Left lobe of liver (tissue), 2 donors: ENCODE measurements around the gene DLGAP5. TPM values are rescaled to one million over a fixed set of nuclear protein-coding genes. Genes with fewer than 3 reads are reported as not detected.

Experiments used
- ATAC-seq: fragments of 200-7000 bp; cut with Tn5 transposase; one replicate; pipeline ENCODE4 v1.9.1; 2020; ENCODE audit warnings: mild to moderate bottlenecking, moderate library complexity
- DNase-seq: peaks from one replicate; pipeline ENCODE4 v3.0.0-alpha.2; 2020; ENCODE audit warnings: low spot score
- total RNA-seq: library from RNA; stranded (reverse); gene quantifications from one replicate; pipeline ENCODE4 v1.2.1, GENCODE V29; 2021
- donor health status: DM: no; HTN: no; CAD: no; lungs with moderate emphysema.
- donor health status: DM: no; HTN: yes; CAD: no.

The DLGAP5 gene
- total RNA-seq, 1 donor from 2014 or later, result 0.33 TPM

DNA sequence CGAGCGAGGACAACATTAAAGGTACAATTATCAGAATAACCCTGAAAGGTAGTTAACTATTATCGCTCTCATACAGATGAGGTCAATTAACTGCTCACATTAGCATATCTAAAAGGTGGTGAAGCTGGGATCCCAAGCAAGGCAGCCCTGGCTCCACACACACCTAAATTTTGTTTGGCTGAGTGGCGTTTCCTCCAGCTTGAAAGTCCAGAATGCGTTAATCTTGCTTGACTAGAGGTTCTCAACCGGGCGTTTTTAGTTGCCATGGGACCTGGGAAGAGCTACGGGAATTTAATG lies 531 bp downstream of the DLGAP5 start:
- no peak for DNase-seq
- ATAC-seq, result no peak

DNA sequence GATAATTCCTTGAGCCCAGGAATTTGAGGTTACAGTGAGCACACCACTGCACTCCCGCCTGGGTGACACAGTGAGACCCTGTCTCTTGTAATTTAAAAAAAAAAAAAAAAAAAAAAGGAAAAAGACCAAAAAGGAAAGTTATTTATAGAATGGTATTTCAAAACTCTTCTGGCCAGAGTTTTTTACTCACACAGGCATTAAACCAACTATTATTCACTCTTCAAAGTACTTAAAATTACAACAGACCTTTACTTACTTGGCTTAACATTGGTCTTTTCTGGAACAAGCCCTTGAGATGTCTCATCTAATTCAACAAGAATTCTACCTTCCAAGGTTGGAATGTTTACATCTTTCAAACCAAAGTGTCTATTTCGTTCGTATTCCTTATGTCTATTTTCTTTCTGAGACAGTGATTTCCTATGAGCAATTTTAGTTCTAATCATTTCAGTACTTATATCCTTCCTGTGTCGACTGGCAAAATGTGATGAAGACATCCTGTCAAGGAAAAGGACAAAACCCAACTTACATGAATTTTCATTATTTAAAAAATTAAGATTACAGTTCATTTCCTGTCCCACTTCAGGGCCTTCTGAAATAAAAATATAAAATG lies 2.6 kb downstream of the DLGAP5 start:
- no peak for DNase-seq
- ATAC-seq, result no peak

DNA sequence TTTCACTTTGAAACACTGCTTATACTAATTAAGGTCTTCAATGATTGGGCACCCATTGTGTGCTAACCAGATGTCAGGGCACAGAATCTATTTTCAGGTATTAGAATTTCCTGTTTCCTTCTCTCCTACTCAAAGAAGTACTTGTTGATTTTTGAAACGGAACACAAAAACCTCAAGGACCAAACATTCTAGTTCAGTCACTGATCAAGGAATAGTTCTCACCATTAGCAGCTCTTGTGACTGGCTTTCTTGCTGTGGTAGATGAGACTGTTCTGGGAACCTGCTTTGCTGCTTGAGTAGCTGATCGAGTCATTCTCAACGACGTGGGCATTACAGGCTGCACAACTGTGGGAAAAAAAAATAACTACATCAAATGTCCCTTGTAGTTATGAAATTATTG lies 11.0 kb downstream of the DLGAP5 start:
- DNase-seq (no peak), ATAC-seq (no peak)

DNA sequence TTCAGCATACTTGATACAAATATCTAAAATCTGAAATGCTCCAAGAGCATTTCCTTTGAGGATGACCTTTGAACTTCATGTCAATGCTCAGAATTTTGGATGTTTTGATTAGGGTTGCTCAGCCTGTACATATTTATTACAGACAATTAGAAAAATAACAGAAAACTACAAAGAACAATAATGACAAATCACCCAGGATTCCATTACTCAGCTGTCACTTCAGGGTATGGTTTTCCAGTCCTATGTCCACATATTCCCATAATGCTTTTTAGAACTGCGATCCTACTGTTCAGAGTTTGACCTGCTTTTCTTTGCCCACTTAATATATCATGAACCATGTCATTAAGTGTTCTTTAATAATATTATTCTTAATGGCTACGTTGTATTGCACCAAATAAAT lies 11.4 kb downstream of the DLGAP5 start:
- ATAC-seq (no peak), DNase-seq (no peak)

DNA sequence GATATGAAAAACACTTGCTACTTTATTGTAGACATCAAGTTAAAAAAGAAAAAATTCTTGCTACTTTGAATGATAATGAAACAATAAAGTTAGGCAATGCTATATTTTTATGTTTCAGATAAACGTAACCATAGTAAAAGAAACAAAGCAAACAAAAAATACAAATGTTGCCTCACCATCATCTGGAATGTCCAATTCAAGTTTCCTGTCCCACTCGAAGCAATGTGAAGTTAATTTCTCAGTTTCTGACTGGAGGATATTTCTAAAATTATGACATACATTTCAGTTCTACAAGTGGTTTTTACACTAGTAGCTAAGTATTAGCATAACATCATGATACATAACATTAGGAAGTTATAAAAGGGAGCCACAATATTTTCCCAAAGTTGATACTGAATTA lies 20.9 kb downstream of the DLGAP5 start:
- ATAC-seq, result no peak
- DNase-seq, result no peak

DNA sequence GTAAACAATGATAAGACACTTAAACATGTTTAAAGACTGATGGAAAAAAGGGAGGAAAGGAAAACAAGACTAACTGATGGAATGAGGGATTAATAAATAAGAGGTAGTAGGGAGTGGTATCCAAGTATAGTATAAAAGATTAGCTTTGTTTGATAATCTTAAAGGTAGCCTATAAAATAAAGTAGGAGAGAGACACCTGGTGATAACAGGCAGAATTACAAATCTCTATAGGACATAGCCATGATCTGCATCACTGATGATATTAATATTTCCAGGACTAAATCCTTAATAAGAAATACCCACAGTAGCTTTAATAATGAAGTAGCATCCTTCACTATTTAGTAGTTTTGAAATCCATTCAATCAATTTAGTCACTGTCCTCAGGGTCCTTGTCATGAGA lies 30.4 kb downstream of the DLGAP5 start:
- ATAC-seq, result peak; percentile 82
- DNase-seq, result no peak

DNA sequence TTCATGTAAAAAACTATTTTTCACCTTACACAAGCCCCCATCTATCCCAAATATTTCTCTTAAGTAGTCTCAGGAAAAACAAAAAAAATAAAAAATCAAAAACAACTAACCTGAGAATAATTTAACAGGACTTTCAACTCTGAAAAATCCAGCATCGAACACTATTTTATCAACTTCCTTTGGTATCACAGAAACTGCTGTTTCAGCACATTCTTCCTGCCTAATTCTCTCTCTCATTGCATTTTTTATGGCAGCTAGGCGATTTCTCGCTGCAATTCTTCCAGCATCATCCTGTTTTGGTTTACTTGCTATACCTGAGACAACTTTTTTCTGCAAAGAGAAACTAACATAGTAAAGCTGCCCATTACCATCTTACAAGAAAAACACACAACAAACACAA lies 33.0 kb downstream of the DLGAP5 start:
- DNase-seq (no peak), ATAC-seq (no peak)

DNA sequence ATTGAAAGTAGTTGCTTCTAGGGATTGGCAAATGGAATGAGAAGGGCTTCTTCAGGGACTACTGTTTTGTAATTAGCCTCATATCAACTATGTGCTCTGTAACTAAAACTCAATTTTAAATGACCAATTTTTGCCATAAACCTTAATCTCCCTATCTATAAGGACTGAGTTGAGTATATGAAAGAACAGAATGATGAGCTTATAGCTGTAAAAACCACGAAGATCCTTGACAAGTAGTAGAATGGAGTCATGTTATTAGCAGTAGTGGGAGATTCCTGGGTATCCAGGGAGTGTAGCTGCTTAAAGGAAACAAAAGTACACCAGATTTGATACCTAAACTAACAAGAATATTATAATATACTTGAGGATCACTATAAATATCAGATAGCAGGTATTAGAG lies 34.3 kb downstream of the DLGAP5 start:
- no peak for ATAC-seq
- no peak for DNase-seq

DNA sequence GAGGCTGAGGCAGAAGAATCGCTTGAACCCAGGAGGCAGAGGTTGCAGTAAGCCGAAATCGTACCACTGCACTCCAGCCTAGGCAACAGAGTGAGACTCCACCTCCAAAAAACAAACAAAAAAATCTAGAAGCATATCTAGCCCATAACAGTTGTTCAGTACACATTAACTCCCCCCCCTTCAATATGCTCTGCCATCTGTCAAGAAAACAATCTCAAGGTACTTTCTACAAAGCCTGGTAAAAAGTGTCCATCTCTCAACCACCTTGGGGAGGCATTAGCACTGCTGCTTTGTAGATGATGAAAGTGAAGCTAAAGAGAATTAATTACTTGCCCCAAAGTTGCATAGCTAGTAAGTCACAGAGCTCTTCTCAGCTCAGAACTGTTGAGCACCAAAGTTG lies 37.4 kb downstream of the DLGAP5 start:
- DNase-seq (no peak), ATAC-seq (no peak)

DNA sequence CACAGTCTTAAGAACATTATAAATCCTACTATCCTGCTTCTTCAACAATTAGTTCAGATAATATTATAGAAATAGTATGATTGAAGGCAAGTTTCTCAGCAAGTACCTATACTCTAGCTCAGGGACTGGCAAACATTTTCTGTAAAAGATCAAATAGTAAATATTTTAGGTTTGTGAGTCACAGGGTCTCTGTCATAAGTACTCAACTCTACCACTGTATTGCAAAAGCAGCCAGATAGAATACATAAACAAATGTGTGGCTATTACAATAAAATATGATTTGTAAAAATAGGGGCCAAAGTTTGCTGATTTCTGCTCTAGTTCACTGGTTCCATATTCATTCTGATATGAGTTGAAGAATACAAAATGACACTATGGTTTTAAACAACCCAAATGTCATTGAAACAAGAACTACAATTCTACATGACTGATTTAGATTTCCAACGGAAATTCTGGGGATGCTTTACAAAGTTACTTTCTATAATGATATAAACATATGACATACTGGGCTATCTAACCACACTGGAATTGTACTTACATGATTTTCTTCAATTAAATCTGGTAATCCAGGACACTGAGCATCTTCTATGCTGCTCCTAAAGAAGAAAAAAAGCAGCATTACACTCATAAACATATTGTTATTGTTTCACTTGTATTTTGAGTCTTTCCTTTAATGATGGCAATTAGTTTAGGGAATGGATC lies 39.2 kb downstream of the DLGAP5 start:
- ATAC-seq (no peak), DNase-seq (no peak)

DNA sequence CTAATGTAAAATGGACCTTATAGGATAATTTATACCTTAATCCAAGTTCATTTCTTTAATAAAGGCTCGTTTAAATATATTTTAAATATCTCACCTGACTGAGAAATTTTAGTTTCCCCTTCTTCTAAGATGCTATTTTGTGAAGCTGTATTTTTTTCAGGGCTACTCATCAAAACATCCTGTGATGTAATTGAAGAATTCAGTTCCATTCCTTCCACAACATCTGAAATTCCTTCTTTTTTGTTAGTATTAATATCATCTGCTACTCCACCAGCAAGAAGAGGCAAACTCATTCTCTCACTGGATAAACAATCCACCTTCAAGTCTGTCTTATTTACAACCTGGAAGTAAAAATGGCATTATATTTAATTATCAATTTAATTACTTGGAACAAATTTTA lies 39.8 kb downstream of the DLGAP5 start:
- ATAC-seq (no peak), DNase-seq (no peak)

DNA sequence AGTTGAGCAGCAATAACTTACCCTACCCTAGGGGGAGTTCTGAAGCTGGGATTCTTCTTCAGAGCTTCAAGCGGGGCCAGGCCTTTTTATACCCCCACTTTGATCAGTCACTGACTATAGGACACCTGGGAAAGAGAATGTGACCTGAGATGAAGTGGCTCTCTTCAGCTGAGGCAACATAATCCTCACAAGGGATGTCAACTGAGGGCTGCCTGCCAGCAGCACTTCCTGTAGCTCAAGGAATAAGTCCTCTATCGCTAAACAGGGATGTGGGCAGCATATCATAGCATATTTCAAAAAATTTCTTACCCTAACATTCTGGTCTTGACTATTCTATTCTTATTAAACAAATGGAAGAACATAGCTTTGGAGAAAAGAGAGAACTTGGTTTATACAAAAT lies 45.0 kb downstream of the DLGAP5 start:
- no peak for ATAC-seq

DNA sequence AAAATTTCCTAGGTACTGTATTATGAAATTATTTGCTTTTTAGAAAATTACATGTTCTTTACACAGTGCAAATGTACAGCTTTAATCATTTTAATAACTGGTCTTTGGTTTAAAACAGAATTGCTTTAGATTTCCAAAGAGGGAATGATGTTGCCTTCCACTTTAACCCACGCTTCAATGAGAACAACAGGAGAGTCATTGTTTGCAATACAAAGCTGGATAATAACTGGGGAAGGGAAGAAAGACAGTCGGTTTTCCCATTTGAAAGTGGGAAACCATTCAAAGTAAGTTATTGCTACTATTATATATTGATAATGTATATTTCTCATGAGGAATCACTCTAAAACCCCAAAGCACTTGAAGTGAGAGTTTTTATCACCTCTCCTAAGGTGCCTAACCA lies 48.9 kb downstream of the DLGAP5 start:
- ATAC-seq (no peak), DNase-seq (no peak)

More for the DNA sequence above, 45.0 kb downstream of the DLGAP5 start:
- no peak for DNase-seq

DNA sequence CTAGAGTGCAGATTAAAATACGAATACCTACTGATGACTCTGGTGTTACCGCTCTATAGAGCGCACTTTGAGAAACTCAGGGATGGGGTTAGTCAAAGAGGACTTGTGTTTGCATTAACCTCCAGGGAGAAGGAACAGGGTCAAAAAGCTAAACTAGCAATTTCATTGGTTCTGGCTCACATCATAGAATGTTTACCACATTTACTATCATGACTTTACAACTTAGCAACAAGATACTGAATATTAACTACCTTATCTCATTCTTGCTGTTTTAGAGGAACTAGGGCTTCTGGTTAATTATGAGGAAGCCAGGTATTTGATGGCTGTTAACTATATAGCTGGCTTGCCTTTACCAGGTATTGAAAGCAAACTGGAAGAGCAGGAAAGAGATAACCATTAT lies 49.6 kb downstream of the DLGAP5 start:
- DNase-seq (no peak), ATAC-seq (no peak)

DNA sequence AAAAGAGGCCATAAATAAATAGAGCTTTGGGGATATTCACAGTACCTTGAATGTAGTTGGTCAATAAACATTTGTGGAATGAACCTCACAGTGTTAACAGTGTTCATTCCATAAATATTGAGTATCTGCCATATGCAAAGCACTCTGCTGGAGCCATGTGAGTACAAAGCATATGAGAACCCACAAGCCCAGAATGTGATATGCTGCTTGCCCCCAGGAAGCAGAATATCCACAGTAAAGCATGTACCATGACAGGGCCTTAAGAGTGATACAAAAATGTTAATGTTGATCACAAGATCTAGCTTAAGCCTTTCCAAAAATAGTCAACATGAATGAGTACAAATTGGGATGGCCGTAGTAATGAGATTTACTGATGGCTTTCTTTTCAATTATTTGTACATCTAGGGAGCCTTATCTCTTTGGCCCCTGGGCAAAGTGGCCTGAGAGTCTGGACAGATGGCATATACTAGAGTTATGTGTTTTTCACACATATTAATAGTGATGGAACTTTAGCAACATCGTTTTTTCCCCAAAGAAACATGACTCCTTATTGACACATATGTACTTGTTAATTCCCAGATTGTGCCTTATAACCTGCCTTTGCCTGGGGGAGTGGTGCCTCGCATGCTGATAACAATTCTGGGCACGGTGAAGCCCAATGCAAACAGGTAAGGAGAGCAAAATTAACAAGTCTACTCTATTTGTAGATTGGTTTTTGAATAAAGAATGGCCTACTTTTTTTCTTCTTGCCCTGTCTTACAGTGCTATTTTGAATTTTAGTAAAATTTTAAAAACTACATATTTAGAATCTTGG lies 51.5 kb downstream of the DLGAP5 start:
- ATAC-seq (no peak), DNase-seq (no peak)

DNA sequence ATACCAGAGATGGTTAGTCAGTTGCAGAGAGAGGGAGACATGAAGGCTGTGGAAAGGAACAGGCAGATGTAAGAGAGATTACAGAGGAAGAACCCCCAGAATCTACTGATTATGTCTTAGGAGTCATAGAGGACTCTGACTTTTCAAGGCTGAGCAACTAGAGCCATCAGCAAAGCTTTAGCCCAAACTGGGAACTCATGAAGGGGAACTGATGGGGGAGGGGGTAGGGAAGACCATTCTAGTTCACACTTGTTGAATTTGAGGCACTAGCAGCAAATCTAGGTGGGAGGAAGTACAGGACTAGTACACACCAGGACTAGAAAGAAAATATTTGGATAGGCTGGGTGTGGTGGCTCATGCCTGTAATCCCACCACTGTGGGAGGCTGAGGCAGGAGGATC lies 52.2 kb downstream of the DLGAP5 start:
- no peak for ATAC-seq
- no peak for DNase-seq

DNA sequence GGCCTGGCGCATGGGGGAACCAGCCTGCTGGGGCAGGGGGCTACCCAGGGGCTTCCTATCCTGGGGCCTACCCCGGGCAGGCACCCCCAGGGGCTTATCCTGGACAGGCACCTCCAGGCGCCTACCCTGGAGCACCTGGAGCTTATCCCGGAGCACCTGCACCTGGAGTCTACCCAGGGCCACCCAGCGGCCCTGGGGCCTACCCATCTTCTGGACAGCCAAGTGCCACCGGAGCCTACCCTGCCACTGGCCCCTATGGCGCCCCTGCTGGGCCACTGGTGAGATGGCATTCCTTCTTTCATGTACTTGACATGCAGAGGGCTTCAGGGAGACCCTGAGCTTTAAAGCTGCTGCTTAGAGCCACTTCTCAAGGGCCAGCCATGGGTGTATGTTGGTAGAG lies 53.3 kb downstream of the DLGAP5 start:
- ATAC-seq (no peak), DNase-seq (no peak)

DNA sequence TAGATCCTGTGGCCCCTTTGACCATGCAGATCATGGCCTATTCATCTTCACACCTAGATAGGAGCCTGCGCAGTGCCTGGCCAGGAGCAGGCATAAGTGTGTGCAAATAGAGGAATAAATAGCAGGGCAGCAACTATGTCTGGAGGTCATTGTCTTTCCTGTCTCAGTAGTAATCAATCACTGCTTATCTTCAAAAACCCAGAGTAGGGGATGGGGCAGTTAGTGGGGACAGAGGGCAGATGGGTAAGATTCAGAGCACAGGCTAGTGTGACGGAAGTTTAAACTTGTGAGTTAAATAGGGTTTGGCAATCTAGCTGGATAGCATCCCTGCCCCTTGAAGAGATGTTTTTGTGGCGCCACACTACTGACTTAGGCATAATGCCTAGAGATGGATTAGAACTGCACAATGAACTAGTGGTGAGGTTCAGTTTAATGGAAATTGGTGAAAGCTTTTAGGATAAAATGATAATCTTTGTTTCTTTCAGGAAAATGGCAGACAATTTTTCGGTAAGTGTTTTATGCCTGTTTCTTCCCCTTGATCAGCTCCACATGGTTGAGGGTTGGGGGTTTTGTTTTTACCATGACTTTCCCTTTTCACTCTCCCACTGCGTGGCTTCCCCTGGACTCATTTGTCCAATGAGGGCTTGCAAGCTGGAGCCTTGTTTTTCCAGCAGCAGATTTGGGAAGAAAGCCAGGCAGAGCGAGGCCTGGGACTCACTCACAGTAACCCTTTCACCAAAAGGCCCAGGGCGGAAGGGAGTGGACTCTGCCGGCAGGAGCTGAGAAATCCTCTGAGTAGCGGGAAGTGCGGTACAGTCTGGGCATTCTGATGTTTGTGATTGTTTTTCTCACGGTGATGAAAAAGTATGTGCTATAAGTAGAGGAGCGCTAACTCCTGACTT lies 54.2 kb downstream of the DLGAP5 start:
- DNase-seq, result no peak
- peak; percentile 43 for ATAC-seq

DNA sequence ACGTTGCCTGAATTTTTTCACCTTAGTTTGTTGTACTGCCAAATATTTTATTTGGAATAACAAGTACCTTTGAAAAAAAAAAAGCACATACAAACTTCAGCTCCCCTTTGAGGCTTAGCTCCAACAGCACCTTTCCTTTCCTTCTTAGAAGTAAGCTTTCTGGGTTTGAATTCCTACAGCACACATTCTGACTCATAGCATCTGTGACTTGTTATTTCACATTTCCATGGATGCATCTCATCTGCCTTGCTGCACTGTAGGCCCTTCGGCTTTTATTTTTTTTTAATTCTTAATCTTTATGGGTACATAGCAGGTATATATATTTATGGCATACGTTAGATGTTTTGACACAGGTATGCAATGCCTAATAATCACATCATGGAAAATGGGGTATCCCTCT lies 55.1 kb downstream of the DLGAP5 start:
- DNase-seq (no peak), ATAC-seq (no peak)

DNA sequence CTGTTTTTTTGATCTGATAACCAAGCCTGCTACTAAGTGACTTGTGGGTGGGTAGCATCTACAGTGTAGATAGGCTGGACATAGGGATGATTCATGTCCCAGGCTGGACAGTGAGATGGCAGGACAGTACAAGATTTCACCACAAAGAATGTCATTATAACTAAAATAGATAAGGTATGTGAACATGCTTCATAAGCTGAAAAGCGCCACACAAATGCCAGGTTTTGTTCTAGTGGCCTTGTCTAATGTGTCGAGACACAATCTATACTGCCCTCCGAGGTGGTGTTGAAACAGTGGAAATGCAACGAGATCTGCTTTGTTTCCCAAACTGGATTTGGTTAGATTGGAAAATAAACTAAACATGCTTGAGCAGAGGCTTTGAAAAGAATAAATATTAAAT lies 58.0 kb downstream of the DLGAP5 start:
- ATAC-seq, result no peak

DNA sequence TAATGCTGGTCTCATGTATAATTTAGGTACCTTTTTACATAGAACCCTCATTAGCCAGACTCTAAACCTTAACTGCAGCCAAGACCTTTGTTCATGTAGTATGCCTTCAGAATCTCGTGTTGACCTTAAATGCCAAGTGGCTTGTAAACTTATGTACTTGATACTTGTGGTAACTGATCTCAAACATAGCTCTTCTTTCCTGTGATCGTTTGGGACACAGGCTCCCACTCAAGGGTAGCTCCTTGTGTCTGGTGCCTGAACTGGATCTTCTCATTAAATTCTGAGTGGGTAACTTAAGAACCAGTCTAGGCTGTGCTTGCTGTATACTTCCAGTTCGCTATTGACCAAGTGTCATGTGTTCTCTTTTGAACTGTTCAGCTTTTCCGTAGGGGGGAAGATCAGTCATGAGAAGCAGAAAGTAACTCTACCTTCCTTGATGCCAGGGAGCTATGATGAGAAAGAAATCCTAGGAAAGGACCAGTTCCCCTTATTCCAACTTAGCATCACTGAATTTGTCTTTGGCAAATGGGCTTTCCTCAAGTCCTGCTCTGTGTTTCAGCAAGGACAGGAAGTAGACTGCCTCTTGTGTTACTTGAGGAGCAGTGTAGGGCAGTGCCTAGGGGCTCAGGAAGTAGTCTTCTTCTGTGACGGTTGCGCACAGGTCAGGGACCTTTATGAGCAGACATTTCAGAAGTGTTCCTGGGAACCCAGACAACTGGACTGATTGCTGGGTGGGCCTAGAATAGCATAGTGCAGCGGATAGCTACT lies 59.8 kb downstream of the DLGAP5 start:
- ATAC-seq (no peak), DNase-seq (no peak)

More for the DNA sequence above, 58.0 kb downstream of the DLGAP5 start:
- no peak for DNase-seq
